Caco-2 (cell line): ENCODE data around the gene GALNS. TPM values are rescaled to one million over a fixed set of nuclear protein-coding genes. Genes with fewer than 3 reads are reported as not detected.

Source experiments
- BruUV-seq: library from RNA; stranded (reverse); fragments of 400-500 nt; replicated peaks from 2 replicates; lab custom pipeline; 2021; lab: Mats Ljungman, UMichigan
- CTCF ChIA-PET: fragments of 300-600 bp; sonication (Branson Sonifier 250); formaldehyde crosslinking; loops from one replicate; lab custom pipeline; 2022; ENCODE audit warnings: antibody characterized with exemption; lab: Charles Lee
- POLR2A ChIA-PET: fragments of 300-600 bp; sonication (Branson Sonifier 250); formaldehyde crosslinking; loops from one replicate; lab custom pipeline; 2022; ENCODE audit warnings: antibody characterized with exemption; lab: Charles Lee
- DNase-seq, 2 experiments: peaks; one replicate each; pipeline versions ENCODE4 v3.0.0 to v3.0.0-alpha.2; 2020 to 2022
- H3K27me3 ChIP-seq: replicated peaks from 2 replicates; pipeline ENCODE4 v1.6.0; 2011; ENCODE audit warnings: low read length; ENCODE audit not compliant: control insufficient read depth, insufficient read depth
- H3K36me3 ChIP-seq: 2 replicates; pipeline ENCODE4 v1.5.1; 2011; ENCODE audit warnings: low read length; ENCODE audit not compliant: control insufficient read depth, insufficient read depth
- H3K4me1 ChIP-seq: fragments of 250-450 bp; sonication (Bioruptor Pico); 2 replicates; pipeline ENCODE4 v1.5.1; 2020; ENCODE audit warnings: mild to moderate bottlenecking
- H3K4me3 ChIP-seq: 2 replicates; pipeline ENCODE4 v1.5.1; 2011; ENCODE audit warnings: low read depth, mild to moderate bottlenecking, control low read depth, low read length
- H3K9me3 ChIP-seq: fragments of 250-450 bp; sonication (Bioruptor Pico); 2 replicates; pipeline ENCODE4 v1.5.1; 2020; ENCODE audit warnings: mild to moderate bottlenecking, moderate library complexity
- H3K27ac Mint-ChIP-seq: one replicate; pipeline ENCODE4 v1.8.0; 2022; ENCODE audit warnings: mixed read lengths; ENCODE audit not compliant: unreplicated experiment
- H3K27me3 Mint-ChIP-seq: one replicate; pipeline ENCODE4 v1.8.0; 2022; ENCODE audit warnings: mixed read lengths; ENCODE audit not compliant: insufficient read depth, unreplicated experiment
- H3K36me3 Mint-ChIP-seq: one replicate; pipeline ENCODE4 v1.8.0; 2022; ENCODE audit warnings: mild to moderate bottlenecking, mixed read lengths; ENCODE audit not compliant: insufficient read depth, unreplicated experiment
- H3K4me1 Mint-ChIP-seq: one replicate; pipeline ENCODE4 v1.8.0; 2022; ENCODE audit warnings: low read depth, mixed read lengths; ENCODE audit not compliant: unreplicated experiment
- H3K4me3 Mint-ChIP-seq: one replicate; pipeline ENCODE4 v1.8.0; 2022; ENCODE audit warnings: mild to moderate bottlenecking, moderate library complexity, mixed read lengths; ENCODE audit not compliant: unreplicated experiment
- H3K9me3 Mint-ChIP-seq: one replicate; pipeline ENCODE4 v1.8.0; 2022; ENCODE audit warnings: mixed read lengths; ENCODE audit not compliant: unreplicated experiment
- CTCF ChIP-seq, 2 experiments: fragments of 200-600 bp in 1 of 2; IDR thresholded peaks; 1 replicate in 1 of 2; 2 replicates in 1 of 2; pipeline versions ENCODE4 v1.5.1 to v1.8.0; 2011 to 2022; ENCODE audit warnings: antibody characterized with exemption in 1 of 2, control low read depth in 1 of 2, inconsistent platforms in 1 of 2, low read depth in 1 of 2, low read length in 1 of 2, mild to moderate bottlenecking in 1 of 2, moderate library complexity in 1 of 2; ENCODE audit not compliant: insufficient read depth in 1 of 2, severe bottlenecking in 1 of 2, unreplicated experiment in 1 of 2
- intact Hi-C: fragments of 100-400 bp; cut with micrococcal nuclease; formaldehyde crosslinking; loops from one replicate; pipeline ENCODE4 v1.10.0; 2022; ENCODE audit not compliant: unreplicated experiment
- total RNA-seq: library from RNA; stranded (reverse); gene quantifications from 2 replicates; pipeline ENCODE4 v1.2.3, GENCODE V29; 2022

GALNS gene
- total RNA-seq, 1 experiment from 2014 or later = 57.8 TPM

DNA sequence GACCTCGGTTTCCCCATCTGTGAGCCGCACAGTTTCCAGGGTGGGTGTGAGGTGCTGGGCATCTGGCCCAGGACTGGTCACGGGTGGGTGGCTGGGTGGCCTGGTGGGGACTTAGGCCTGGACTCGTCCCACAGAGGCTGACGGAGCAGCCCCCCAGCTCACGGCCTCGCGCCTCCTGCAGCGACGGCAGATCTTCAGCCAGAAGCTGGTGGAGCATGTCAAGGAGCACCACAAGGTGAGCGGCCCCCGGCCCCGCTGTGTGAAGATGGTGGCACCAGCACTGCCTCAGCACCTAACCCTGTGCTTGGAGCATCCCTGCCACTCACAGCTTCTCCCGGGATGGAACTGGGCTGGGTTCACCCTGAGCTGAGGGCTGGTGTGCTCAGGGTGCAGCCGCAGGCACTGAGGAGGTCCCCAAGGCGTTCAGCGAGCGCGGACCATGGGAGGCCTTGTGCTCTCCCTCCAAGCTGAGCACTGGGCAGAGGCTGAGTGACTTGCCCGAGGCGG, 50.8 kb downstream of the GALNS start:
- Mint-ChIP-seq H3K4me3 (peak overlapping the region; percentile 75), H3K9me3 (no peaks in the 10 kb centered on the region), H3K4me1 (no peaks in the 10 kb centered on the region), H3K36me3 (peaks cover 93% of the 10 kb centered on the region), H3K27me3 (no peaks in the 10 kb centered on the region), H3K27ac (no peak overlapping the region)
- Histone ChIP-seq H3K9me3 (no peaks in the 10 kb centered on the region), H3K27me3 (no peaks in the 10 kb centered on the region), H3K4me3 (no peak overlapping the region), H3K4me1 (peaks cover 10% of the 10 kb centered on the region), H3K36me3 (peaks cover 24% of the 10 kb centered on the region)
- TF ChIP-seq CTCF (IDR thresholded peaks at IDR 0.05; ENCODE audit: insufficient read depth in 1 of 2, low read depth in 1 of 2, low read length in 1 of 2, severe bottlenecking in 1 of 2, unreplicated experiment in 1 of 2) = no peak
- DNase-seq = no peak
- ChIA-PET POLR2A (no interaction called here), CTCF (interaction anchor here (3.1 kb wide), 1 partner anchor 69 kb away, joined by 10 read pairs; no protein-coding TSS in a partner anchor)
- BruUV-seq = no TSS peak
- intact Hi-C loops = no loop called here

DNA sequence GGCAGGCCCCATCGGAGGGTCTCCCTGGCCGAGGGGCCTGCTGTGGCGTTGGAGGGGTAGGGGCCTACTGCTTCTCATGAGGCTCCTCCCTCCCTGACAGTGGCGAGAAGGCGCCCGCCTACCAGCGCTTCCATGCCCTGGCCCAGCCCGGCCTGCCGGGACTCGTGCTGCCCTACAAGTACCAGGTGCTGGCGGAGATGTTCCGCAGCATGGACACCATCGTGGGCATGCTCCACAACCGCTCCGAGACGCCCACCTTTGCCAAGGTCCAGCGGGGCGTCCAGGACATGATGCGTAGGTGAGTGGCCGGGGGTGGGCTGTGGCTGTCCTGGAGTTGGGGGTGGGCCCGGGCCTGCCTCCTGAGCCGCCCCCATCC, 51.4 kb downstream of the GALNS start:
- H3K36me3 ChIP-seq = peaks cover 22% of the 10 kb centered on the region
- Mint-ChIP-seq H3K27me3 (no peaks in the 10 kb centered on the region), H3K27ac (no peak overlapping the region), H3K36me3 (peaks cover 87% of the 10 kb centered on the region), H3K4me1 (no peaks in the 10 kb centered on the region), H3K9me3 (no peaks in the 10 kb centered on the region), H3K4me3 (peak overlapping the region; percentile 75)
- ChIA-PET CTCF (interaction anchor here (3.1 kb wide), 1 partner anchor 68 kb away, joined by 10 read pairs; no protein-coding TSS in a partner anchor), POLR2A (no interaction called here)
- H3K9me3 ChIP-seq = no peaks in the 10 kb centered on the region
- no peaks in the 10 kb centered on the region for H3K27me3 ChIP-seq
- BruUV-seq = no TSS peak
- intact Hi-C loops = no loop called here
- no peak for DNase-seq
- peak overlapping the region; percentile 78; the same call in 1 of the 2 replicates for H3K4me3 ChIP-seq
- TF ChIP-seq CTCF (IDR thresholded peaks at IDR 0.05; ENCODE audit: insufficient read depth in 1 of 2, low read depth in 1 of 2, low read length in 1 of 2, severe bottlenecking in 1 of 2, unreplicated experiment in 1 of 2) = no peak
- H3K4me1 ChIP-seq = peaks cover 6% of the 10 kb centered on the region

DNA sequence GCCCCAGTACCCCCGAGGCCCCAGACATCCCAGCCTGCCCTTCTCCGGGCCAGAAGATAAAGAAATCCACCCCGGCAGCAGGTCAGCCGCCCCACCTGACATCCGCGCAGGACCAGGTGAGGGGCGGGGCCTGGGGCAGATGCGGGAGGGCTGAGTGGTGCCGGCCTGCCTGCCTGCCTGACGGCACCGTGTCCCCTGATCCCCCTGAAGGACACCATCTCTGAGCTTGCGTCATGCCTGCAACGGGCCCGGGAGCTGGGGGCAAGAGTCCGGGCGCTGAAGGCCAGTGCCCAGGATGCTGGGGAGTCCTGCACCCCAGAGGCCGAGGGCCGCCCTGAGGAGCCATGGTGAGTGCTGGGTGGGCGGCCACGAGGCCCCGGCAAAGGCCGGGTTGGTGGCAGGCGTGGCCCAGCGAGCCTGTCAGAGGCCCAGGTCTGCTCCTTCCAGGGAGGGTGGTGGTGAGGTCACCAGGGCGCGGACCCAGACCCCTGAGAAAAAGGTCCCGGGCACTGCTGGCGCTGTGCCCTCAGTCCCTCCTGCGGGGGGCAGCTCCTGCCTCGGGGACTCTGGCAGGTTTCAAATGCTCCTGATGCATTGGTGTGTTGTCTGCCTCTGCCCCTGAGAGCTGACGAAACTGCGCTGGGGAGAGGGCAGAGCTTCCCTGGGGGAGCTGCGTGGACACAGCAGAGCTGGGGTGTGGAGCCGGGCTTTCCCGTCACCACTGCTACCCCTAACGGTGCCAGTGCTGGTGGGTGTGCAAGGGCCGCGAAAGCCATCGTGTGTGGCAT, 52.0 kb downstream of the GALNS start:
- Mint-ChIP-seq H3K4me1 (no peaks in the 10 kb centered on the region), H3K27ac (peak overlapping the region; percentile 72), H3K36me3 (peaks cover 81% of the 10 kb centered on the region), H3K27me3 (no peaks in the 10 kb centered on the region), H3K4me3 (peak overlapping the region; percentile 75), H3K9me3 (no peaks in the 10 kb centered on the region)
- Histone ChIP-seq H3K27me3 (no peaks in the 10 kb centered on the region), H3K36me3 (peaks cover 17% of the 10 kb centered on the region), H3K9me3 (no peaks in the 10 kb centered on the region), H3K4me1 (peaks cover under 1% of the 10 kb centered on the region), H3K4me3 (peak overlapping the region; percentile 78)
- no TSS peak for BruUV-seq
- ChIA-PET CTCF (interaction anchor here (3.1 kb wide), 1 partner anchor 67 kb away, joined by 10 read pairs; no protein-coding TSS in a partner anchor), POLR2A (no interaction called here)
- peak; percentile 80 for DNase-seq
- TF ChIP-seq CTCF (IDR thresholded peaks at IDR 0.05; ENCODE audit: insufficient read depth in 1 of 2, low read depth in 1 of 2, low read length in 1 of 2, severe bottlenecking in 1 of 2, unreplicated experiment in 1 of 2) = no peak
- intact Hi-C loops = loop anchor here (1.0 kb wide), 1 partner anchor 8 kb away; no protein-coding TSS in a partner anchor
